ENCODE measurements around the gene BCL11B. TPM values are rescaled to one million over a fixed set of nuclear protein-coding genes. Genes with fewer than 3 reads are reported as not detected.

The BCL11B gene
- total RNA-seq, 1 experiment from 2014 or later: 0.05 TPM

- intact Hi-C loops (cut with micrococcal nuclease; ENCODE audit: unreplicated experiment): no loop called here
- Mint-ChIP-seq H3K4me1 (ENCODE audit: low read depth, unreplicated experiment) (no peaks in the 10 kb centered on the region), H3K9me3 (ENCODE audit: unreplicated experiment) (no peaks in the 10 kb centered on the region), H3K27ac (ENCODE audit: unreplicated experiment) (peak overlapping the region; percentile 21), H3K27me3 (ENCODE audit: insufficient read depth, unreplicated experiment) (no peaks in the 10 kb centered on the region), H3K36me3 (ENCODE audit: insufficient read depth, unreplicated experiment) (no peaks in the 10 kb centered on the region), H3K4me3 (ENCODE audit: unreplicated experiment) (no peak overlapping the region)
- peaks cover 44% of the 10 kb centered on the region for H3K4me1 ChIP-seq
- no peaks in the 10 kb centered on the region for H3K9me3 ChIP-seq
- POLR2A ChIA-PET: no interaction called here
- no TSS peak for BruUV-seq (replicated peaks)
- peak; percentile 49 to 78 for TF ChIP-seq CTCF (IDR thresholded peaks at IDR 0.05; ENCODE audit: insufficient read depth in 1 of 2, low read depth in 1 of 2, low read length in 1 of 2, severe bottlenecking in 1 of 2, unreplicated experiment in 1 of 2)
- H3K27me3 ChIP-seq (replicated peaks; ENCODE audit: control insufficient read depth, insufficient read depth, low read length): no peaks in the 10 kb centered on the region
- DNase-seq: peak in 1 of 2 experiments; percentile 60
- CTCF ChIA-PET: interaction anchor here (0.6 to 1.0 kb wide), 6 partner anchors 14 to 612 kb away, joined by 3 to 5 read pairs (median 4); no protein-coding TSS in a partner anchor
- no peak overlapping the region for H3K4me3 ChIP-seq (ENCODE audit: low read depth, low read length)
- no peaks in the 10 kb centered on the region; the same call in 1 of the 2 replicates for H3K36me3 ChIP-seq (ENCODE audit: control insufficient read depth, insufficient read depth, low read length)
These were observed 48.1 kb upstream of the BCL11B start for GRCh38 chr14:99320105-99320572.

GRCh38 chr14:99318959-99319295, 46.9 kb upstream of the BCL11B start:
- no TSS peak for BruUV-seq (replicated peaks)
- Histone ChIP-seq H3K9me3 (no peaks in the 10 kb centered on the region), H3K4me1 (peaks cover 54% of the 10 kb centered on the region), H3K36me3 (ENCODE audit: control insufficient read depth, insufficient read depth, low read length) (no peaks in the 10 kb centered on the region; the same call in 1 of the 2 replicates), H3K4me3 (ENCODE audit: low read depth, low read length) (no peak overlapping the region), H3K27me3 (replicated peaks; ENCODE audit: control insufficient read depth, insufficient read depth, low read length) (no peaks in the 10 kb centered on the region)
- no peaks in the 10 kb centered on the region for H3K27me3 Mint-ChIP-seq (ENCODE audit: insufficient read depth, unreplicated experiment)
- intact Hi-C loops (cut with micrococcal nuclease; ENCODE audit: unreplicated experiment): no loop called here
- peaks cover 6% of the 10 kb centered on the region for H3K4me1 Mint-ChIP-seq (ENCODE audit: low read depth, unreplicated experiment)
- ChIA-PET POLR2A (no interaction called here), CTCF (no interaction called here)
- H3K27ac Mint-ChIP-seq (ENCODE audit: unreplicated experiment): no peak overlapping the region
- no peak for TF ChIP-seq CTCF (IDR thresholded peaks at IDR 0.05; ENCODE audit: insufficient read depth in 1 of 2, low read depth in 1 of 2, low read length in 1 of 2, severe bottlenecking in 1 of 2, unreplicated experiment in 1 of 2)
- no peak overlapping the region for H3K4me3 Mint-ChIP-seq (ENCODE audit: unreplicated experiment)
- no peaks in the 10 kb centered on the region for H3K36me3 Mint-ChIP-seq (ENCODE audit: insufficient read depth, unreplicated experiment)
- no peaks in the 10 kb centered on the region for H3K9me3 Mint-ChIP-seq (ENCODE audit: unreplicated experiment)
- DNase-seq: no peak

GRCh38 chr14:99318091-99318958, 46.3 kb upstream of the BCL11B start:
- Histone ChIP-seq H3K9me3 (no peaks in the 10 kb centered on the region), H3K36me3 (ENCODE audit: control insufficient read depth, insufficient read depth, low read length) (no peaks in the 10 kb centered on the region; the same call in 1 of the 2 replicates), H3K27me3 (replicated peaks; ENCODE audit: control insufficient read depth, insufficient read depth, low read length) (no peaks in the 10 kb centered on the region), H3K4me3 (ENCODE audit: low read depth, low read length) (no peak overlapping the region), H3K4me1 (peaks cover 54% of the 10 kb centered on the region)
- peak in 1 of 2 experiments; percentile 57 for DNase-seq
- H3K27ac Mint-ChIP-seq (ENCODE audit: unreplicated experiment): no peak overlapping the region
- H3K4me1 Mint-ChIP-seq (ENCODE audit: low read depth, unreplicated experiment): peaks cover 6% of the 10 kb centered on the region
- no peak for TF ChIP-seq CTCF (IDR thresholded peaks at IDR 0.05; ENCODE audit: insufficient read depth in 1 of 2, low read depth in 1 of 2, low read length in 1 of 2, severe bottlenecking in 1 of 2, unreplicated experiment in 1 of 2)
- POLR2A ChIA-PET: no interaction called here
- H3K27me3 Mint-ChIP-seq (ENCODE audit: insufficient read depth, unreplicated experiment): no peaks in the 10 kb centered on the region
- CTCF ChIA-PET: interaction anchor here (0.6 kb wide), 2 partner anchors 9 to 918 kb away, joined by 4 to 5 read pairs; no protein-coding TSS in a partner anchor
- BruUV-seq (replicated peaks): no TSS peak
- H3K4me3 Mint-ChIP-seq (ENCODE audit: unreplicated experiment): no peak overlapping the region
- H3K9me3 Mint-ChIP-seq (ENCODE audit: unreplicated experiment): no peaks in the 10 kb centered on the region
- H3K36me3 Mint-ChIP-seq (ENCODE audit: insufficient read depth, unreplicated experiment): no peaks in the 10 kb centered on the region
- intact Hi-C loops (cut with micrococcal nuclease; ENCODE audit: unreplicated experiment): no loop called here
